ENCODE measurements around the gene SEC23B.
"Not testable (repeated sequence)": the region's sequence is repeated elsewhere in the genome, so short reads cannot be mapped to it uniquely, and the experiment has no call there.

- not testable (repeated sequence) for TF ChIP-seq CHD4 (IDR thresholded peaks at IDR 0.05; ENCODE audit: borderline replicate concordance); CTCF (IDR thresholded peaks at IDR 0.05); PHF8 (IDR thresholded peaks at IDR 0.05; ENCODE audit: borderline replicate concordance, low read depth)
Measured at GRCh38 chr20:18526761-18527160, 19.0 kb downstream of the SEC23B start.
